ENCODE data around the gene TBC1D22B. TPM values are rescaled to one million over a fixed set of nuclear protein-coding genes. Genes with fewer than 3 reads are reported as not detected.

The TBC1D22B gene
- total RNA-seq, 1 experiment from 2014 or later = 13.5 TPM

DNA sequence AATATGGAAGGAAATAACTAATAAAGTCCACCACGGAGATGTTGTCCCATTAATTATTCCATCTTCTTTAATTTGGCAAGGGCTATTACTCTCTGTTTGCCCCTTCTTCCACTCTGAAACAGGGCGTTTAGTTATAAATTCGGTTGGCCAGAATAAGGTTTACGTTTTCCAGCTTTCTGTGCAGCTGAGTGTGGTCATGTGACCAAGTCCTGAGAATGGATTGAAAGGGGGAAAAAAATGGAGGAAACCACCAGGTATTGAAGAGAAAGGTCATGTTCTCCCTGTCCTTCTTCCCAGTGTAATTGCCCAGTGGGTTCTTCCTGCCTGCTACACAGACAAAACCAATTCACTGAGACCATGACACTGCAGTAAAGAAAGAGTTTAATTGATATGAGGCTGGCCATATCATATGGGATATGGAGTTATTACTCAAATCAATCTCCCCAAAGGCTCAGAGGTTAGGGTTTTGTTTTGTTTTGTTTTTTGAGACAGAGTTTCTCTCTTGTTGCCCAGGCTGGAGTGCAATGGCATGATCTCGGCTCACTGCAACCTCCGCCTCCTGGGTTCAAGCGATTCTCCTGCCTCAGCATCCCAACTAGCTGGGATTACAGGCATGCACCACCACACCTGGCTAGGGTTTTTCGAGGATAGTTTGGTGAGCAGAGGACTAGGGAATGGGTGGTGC is 14.3 kb upstream of the TBC1D22B start:
- ChIA-PET POLR2A (ENCODE audit: low non-redundant PET) (no interaction called here), CTCF (interaction anchor here (0.6 kb wide), 1 partner anchor 1474 kb away, joined by 8 read pairs; no protein-coding TSS in a partner anchor)
- Histone ChIP-seq H3K9me3 (ENCODE audit: low read depth, low read length, poor library complexity, severe bottlenecking) (no peaks in the 10 kb centered on the region), H3K4me3 (ENCODE audit: low read depth, low read length, poor library complexity, severe bottlenecking) (no peak overlapping the region), H3K36me3 (ENCODE audit: insufficient read depth, low read length, poor library complexity, severe bottlenecking) (no peaks in the 10 kb centered on the region), H3K27me3 (replicated peaks; ENCODE audit: insufficient read depth, low read depth, low read length, poor library complexity) (no peaks in the 10 kb centered on the region), H3K4me1 (ENCODE audit: insufficient read depth, low read length, poor library complexity, severe bottlenecking) (peaks cover 9% of the 10 kb centered on the region), H3K27ac (ENCODE audit: low read depth, low read length, poor library complexity, severe bottlenecking) (no peak overlapping the region)
- no peak for DNase-seq (ENCODE audit: low spot score)
- intact Hi-C loops (cut with micrococcal nuclease; ENCODE audit: unreplicated experiment) = no loop called here
- BruUV-seq (replicated peaks) = no TSS peak
- TF ChIP-seq, protein P1, sequence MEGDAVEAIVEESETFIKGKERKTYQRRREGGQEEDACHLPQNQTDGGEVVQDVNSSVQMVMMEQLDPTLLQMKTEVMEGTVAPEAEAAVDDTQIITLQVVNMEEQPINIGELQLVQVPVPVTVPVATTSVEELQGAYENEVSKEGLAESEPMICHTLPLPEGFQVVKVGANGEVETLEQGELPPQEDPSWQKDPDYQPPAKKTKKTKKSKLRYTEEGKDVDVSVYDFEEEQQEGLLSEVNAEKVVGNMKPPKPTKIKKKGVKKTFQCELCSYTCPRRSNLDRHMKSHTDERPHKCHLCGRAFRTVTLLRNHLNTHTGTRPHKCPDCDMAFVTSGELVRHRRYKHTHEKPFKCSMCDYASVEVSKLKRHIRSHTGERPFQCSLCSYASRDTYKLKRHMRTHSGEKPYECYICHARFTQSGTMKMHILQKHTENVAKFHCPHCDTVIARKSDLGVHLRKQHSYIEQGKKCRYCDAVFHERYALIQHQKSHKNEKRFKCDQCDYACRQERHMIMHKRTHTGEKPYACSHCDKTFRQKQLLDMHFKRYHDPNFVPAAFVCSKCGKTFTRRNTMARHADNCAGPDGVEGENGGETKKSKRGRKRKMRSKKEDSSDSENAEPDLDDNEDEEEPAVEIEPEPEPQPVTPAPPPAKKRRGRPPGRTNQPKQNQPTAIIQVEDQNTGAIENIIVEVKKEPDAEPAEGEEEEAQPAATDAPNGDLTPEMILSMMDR (conservative IDR thresholded peaks at IDR 0.05; ENCODE audit: low read depth, low read length) = no peak
- TF ChIP-seq EZH2 (IDR thresholded peaks at IDR 0.05; ENCODE audit: borderline replicate concordance, low read depth, low read length, poor library complexity, severe bottlenecking) = no peak

DNA sequence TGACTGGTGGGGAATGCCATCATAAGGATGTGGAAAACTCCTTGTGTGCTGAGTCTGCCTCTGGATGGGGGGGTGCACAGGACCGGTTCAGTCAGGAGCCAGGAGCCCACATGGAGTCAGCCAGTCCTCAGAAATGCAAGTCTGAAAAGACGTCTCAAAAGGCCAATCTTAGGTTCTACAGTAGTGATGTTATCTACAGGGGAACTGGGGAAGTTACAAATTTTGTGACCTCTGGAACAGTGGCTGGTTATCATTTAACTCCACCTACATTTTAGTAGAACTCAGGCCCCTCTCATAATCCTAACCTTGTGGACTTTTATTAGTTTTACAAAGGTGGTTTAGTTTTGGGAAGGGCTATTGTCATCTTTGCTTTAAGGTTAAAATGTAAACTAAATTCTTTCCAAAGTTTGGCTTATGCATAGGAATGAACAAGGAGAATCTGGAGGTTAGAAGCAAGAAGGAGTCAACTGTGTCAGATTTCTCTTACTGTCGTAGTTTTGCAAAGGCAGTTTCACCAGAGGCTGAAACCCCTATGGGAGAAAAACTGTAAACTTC is 13.7 kb upstream of the TBC1D22B start:
- TF ChIP-seq, protein P1 (conservative IDR thresholded peaks at IDR 0.05; ENCODE audit: low read depth, low read length) = no peak
- BruUV-seq (replicated peaks) = no TSS peak
- Histone ChIP-seq H3K36me3 (ENCODE audit: insufficient read depth, low read length, poor library complexity, severe bottlenecking) (no peaks in the 10 kb centered on the region), H3K9me3 (ENCODE audit: low read depth, low read length, poor library complexity, severe bottlenecking) (no peaks in the 10 kb centered on the region), H3K4me1 (ENCODE audit: insufficient read depth, low read length, poor library complexity, severe bottlenecking) (peaks cover 9% of the 10 kb centered on the region), H3K27ac (ENCODE audit: low read depth, low read length, poor library complexity, severe bottlenecking) (no peak overlapping the region), H3K27me3 (replicated peaks; ENCODE audit: insufficient read depth, low read depth, low read length, poor library complexity) (no peaks in the 10 kb centered on the region), H3K4me3 (ENCODE audit: low read depth, low read length, poor library complexity, severe bottlenecking) (no peak overlapping the region)
- CTCF ChIA-PET = no interaction called here
- intact Hi-C loops (cut with micrococcal nuclease; ENCODE audit: unreplicated experiment) = no loop called here
- POLR2A ChIA-PET (ENCODE audit: low non-redundant PET) = no interaction called here
- DNase-seq (ENCODE audit: low spot score) = no peak

DNA sequence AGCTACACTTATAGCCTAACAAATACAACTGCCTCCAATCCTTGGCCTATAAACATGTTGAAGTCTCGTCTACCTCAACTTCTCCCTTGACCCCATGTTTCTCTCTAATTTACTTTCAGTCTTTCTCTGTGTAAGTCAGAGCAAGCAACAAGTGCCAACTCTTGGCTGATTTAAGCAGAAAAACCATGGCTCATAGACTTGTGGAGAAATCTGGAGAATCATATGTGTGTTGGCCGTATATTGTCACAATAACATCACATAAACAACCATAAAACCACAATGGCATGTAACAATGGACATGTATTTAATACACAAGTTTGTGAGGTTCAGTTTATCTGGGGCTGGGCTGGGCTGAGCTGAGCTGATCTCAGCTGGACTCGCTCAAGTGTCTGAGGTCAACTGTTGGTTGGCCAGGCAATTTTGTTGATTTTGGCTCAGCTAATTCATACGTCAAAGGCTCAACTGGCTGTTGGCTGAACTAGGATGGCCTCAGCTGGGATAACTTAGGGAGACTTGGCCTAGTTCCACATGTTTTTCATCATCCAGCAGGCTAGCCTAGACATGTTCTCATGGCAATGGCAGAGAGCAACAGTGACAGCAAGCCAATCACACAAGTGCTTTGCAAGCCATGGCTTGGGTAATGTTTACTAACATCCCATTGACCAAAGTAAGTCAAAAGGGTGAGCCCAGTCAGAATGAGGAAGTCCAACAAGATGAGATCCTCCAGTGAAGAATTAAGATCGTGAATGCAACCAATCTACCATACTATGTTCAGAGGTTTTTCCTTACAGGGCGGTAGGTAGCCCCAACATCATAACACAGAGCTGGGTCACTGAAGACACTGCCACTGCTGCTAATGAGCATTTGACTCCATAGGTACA is 12.9 kb upstream of the TBC1D22B start:
- no peaks in the 10 kb centered on the region for H3K9me3 ChIP-seq (ENCODE audit: low read depth, low read length, poor library complexity, severe bottlenecking)
- POLR2A ChIA-PET (ENCODE audit: low non-redundant PET) = no interaction called here
- TF ChIP-seq, protein P1 (conservative IDR thresholded peaks at IDR 0.05; ENCODE audit: low read depth, low read length) = no peak
- no peak for TF ChIP-seq EZH2 (IDR thresholded peaks at IDR 0.05; ENCODE audit: borderline replicate concordance, low read depth, low read length, poor library complexity, severe bottlenecking)
- H3K27me3 ChIP-seq (replicated peaks; ENCODE audit: insufficient read depth, low read depth, low read length, poor library complexity) = no peaks in the 10 kb centered on the region
- no peaks in the 10 kb centered on the region for H3K36me3 ChIP-seq (ENCODE audit: insufficient read depth, low read length, poor library complexity, severe bottlenecking)
- no TSS peak for BruUV-seq (replicated peaks)
- intact Hi-C loops (cut with micrococcal nuclease; ENCODE audit: unreplicated experiment) = no loop called here
- CTCF ChIA-PET = no interaction called here
- DNase-seq (ENCODE audit: low spot score) = no peak
- H3K4me3 ChIP-seq (ENCODE audit: low read depth, low read length, poor library complexity, severe bottlenecking) = no peak overlapping the region
- no peak overlapping the region for H3K27ac ChIP-seq (ENCODE audit: low read depth, low read length, poor library complexity, severe bottlenecking)
- H3K4me1 ChIP-seq (ENCODE audit: insufficient read depth, low read length, poor library complexity, severe bottlenecking) = peaks cover 8% of the 10 kb centered on the region

Measured in A673 (cell line).